HepG2 (cell line): ENCODE measurements around the gene TM9SF2. TPM values are rescaled to one million over a fixed set of nuclear protein-coding genes. Genes with fewer than 3 reads are reported as not detected.

ENCODE experiments used
- HINFP ChIP-seq: sonication (generic); formaldehyde crosslinking; IDR thresholded peaks from 2 replicates; pipeline ENCODE4 v1.4.0; 2020; ENCODE audit warnings: low read depth, mild to moderate bottlenecking, missing genetic modification reagents
- HNRNPL ChIP-seq: fragments of 200-400 bp; formaldehyde crosslinking; IDR thresholded peaks from 2 replicates; pipeline ENCODE4 v1.6.1; 2017; ENCODE audit warnings: mild to moderate bottlenecking, low read depth, low read length
- KIAA2018 ChIP-seq: sonication (generic); formaldehyde crosslinking; IDR thresholded peaks from 2 replicates; pipeline ENCODE4 v1.5.0; 2020; ENCODE audit warnings: mild to moderate bottlenecking, missing genetic modification reagents, borderline replicate concordance
- SIX4 ChIP-seq: sonication (generic); formaldehyde crosslinking; IDR thresholded peaks from 2 replicates; pipeline ENCODE4 v1.4.0; 2020; ENCODE audit warnings: missing genetic modification reagents
- SNAPC4 ChIP-seq: sonication (generic); formaldehyde crosslinking; IDR thresholded peaks from 2 replicates; pipeline ENCODE4 v1.4.0; 2020; ENCODE audit warnings: mild to moderate bottlenecking, missing genetic modification reagents
- ZBTB42 ChIP-seq: sonication (generic); formaldehyde crosslinking; IDR thresholded peaks from 2 replicates; pipeline ENCODE4 v1.5.0; 2020; ENCODE audit warnings: mild to moderate bottlenecking, missing genetic modification reagents
- ZNF331 ChIP-seq: sonication (generic); formaldehyde crosslinking; IDR thresholded peaks from 2 replicates; pipeline ENCODE4 v1.4.0; 2020; ENCODE audit warnings: missing genetic modification reagents
- ZNF550 ChIP-seq: sonication (generic); formaldehyde crosslinking; IDR thresholded peaks from 2 replicates; pipeline ENCODE4 v1.4.0; 2020; ENCODE audit warnings: mild to moderate bottlenecking, missing genetic modification reagents, borderline replicate concordance
- ZNF557 ChIP-seq: sonication (generic); formaldehyde crosslinking; IDR thresholded peaks from 2 replicates; pipeline ENCODE4 v1.4.0; 2020; ENCODE audit warnings: missing genetic modification reagents
- polyA plus RNA-seq, 8 experiments: library from polyadenylated mRNA; depleted of rRNA in 3 of 8; stranded (reverse) in 7 of 8; unstranded in 1 of 8; fragments of >200 nt; fragmentation: Illumina TruSeq in 4 of 8; extraction: Trizol in 4 of 8; gene quantifications; 2 replicates each; pipeline versions ENCODE4 v1.2.1 to v1.2.3, GENCODE V29; 2011 to 2016; ENCODE audit warnings: low read depth in 4 of 8, missing spikeins in 1 of 8, mixed read lengths in 1 of 8; ENCODE audit not compliant: insufficient read depth in 1 of 8
- total RNA-seq, 5 experiments: library from RNA; depleted of rRNA; stranded (reverse); fragments of >200 nt; fragmentation: Illumina TruSeq; extraction: Trizol; gene quantifications; 2 replicates each; pipeline ENCODE4 v1.2.3, GENCODE V29; 2016; ENCODE audit warnings: low read depth in 1 of 5

The TM9SF2 gene
- total and polyA plus RNA-seq, 2 of the 13 experiments (the other 11 are each of a cell fraction or from before 2014, with no cell fraction given), result 94.1 to 123 TPM

GRCh38 chr13:99605420-99606323, 104.4 kb downstream of the TM9SF2 start (continued):
- TF ChIP-seq SNAPC4 (CRISPR knock-in tag), result no peak
- no peak; the same call in 1 of the 2 replicates for TF ChIP-seq HINFP (CRISPR knock-in tag)
- TF ChIP-seq ZBTB42, result no peak
- no peak for TF ChIP-seq ZNF550 (CRISPR knock-in tag)
- 0 out of 2 replicates have a peak, but pooled peaks have one; percentile 22 for TF ChIP-seq ZNF331 (CRISPR knock-in tag)
- TF ChIP-seq ZNF557 (CRISPR knock-in tag), result no peak
- no peak for TF ChIP-seq KIAA2018 (CRISPR knock-in tag)
- peak; percentile 81; the same call in 1 of the 2 replicates for TF ChIP-seq HNRNPL
- TF ChIP-seq SIX4 (CRISPR knock-in tag), result no peak
